Activated CD8-positive, alpha-beta memory T cell treated with anti-CD3 and anti-CD28 coated beads, Interleukin-2, amount 10 ng/mL, durations not matched to agents 7 days and 5 days (primary cell): Measurements from ENCODE around the gene PLEKHM2. TPM values are rescaled to one million over a fixed set of nuclear protein-coding genes. Genes with fewer than 3 reads are reported as not detected.
"Not testable (repeated sequence)": the region's sequence is repeated elsewhere in the genome, so short reads cannot be mapped to it uniquely, and the experiment has no call there.

Experiments used
- ATAC-seq: fragments of 150-1000 bp; cut with Tn5 transposase; one replicate; pipeline ENCODE4 v1.10.0; 2021; ENCODE audit warnings: moderate library complexity
- CTCF ChIA-PET: fragments of 350-600 bp; sonication (Branson Sonifier 250); formaldehyde crosslinking; loops from one replicate; lab custom pipeline; 2021; ENCODE audit warnings: antibody characterized with exemption; lab: Charles Lee
- DNase-seq: peaks from one replicate; pipeline ENCODE4 v3.0.0-alpha.2; 2020
- H3K27ac Mint-ChIP-seq: one replicate; pipeline ENCODE4 v1.8.0; 2021; ENCODE audit warnings: mild to moderate bottlenecking, mixed read lengths
- H3K27me3 Mint-ChIP-seq: one replicate; pipeline ENCODE4 v1.8.0; 2021; ENCODE audit warnings: mixed read lengths
- H3K36me3 Mint-ChIP-seq: one replicate; pipeline ENCODE4 v1.8.0; 2021; ENCODE audit warnings: mild to moderate bottlenecking, mixed read lengths
- H3K4me1 Mint-ChIP-seq: one replicate; pipeline ENCODE4 v1.8.0; 2021; ENCODE audit warnings: mixed read lengths
- H3K4me3 Mint-ChIP-seq: one replicate; pipeline ENCODE4 v1.8.0; 2021; ENCODE audit warnings: mild to moderate bottlenecking, moderate library complexity, mixed read lengths
- H3K9me3 Mint-ChIP-seq: one replicate; pipeline ENCODE4 v1.8.0; 2022; ENCODE audit warnings: low read depth, mixed read lengths
- total RNA-seq, 2 experiments: library from RNA; stranded (reverse); gene quantifications; one replicate each; pipeline ENCODE4 v1.2.3, GENCODE V29; 2021

PLEKHM2 gene, protein sequence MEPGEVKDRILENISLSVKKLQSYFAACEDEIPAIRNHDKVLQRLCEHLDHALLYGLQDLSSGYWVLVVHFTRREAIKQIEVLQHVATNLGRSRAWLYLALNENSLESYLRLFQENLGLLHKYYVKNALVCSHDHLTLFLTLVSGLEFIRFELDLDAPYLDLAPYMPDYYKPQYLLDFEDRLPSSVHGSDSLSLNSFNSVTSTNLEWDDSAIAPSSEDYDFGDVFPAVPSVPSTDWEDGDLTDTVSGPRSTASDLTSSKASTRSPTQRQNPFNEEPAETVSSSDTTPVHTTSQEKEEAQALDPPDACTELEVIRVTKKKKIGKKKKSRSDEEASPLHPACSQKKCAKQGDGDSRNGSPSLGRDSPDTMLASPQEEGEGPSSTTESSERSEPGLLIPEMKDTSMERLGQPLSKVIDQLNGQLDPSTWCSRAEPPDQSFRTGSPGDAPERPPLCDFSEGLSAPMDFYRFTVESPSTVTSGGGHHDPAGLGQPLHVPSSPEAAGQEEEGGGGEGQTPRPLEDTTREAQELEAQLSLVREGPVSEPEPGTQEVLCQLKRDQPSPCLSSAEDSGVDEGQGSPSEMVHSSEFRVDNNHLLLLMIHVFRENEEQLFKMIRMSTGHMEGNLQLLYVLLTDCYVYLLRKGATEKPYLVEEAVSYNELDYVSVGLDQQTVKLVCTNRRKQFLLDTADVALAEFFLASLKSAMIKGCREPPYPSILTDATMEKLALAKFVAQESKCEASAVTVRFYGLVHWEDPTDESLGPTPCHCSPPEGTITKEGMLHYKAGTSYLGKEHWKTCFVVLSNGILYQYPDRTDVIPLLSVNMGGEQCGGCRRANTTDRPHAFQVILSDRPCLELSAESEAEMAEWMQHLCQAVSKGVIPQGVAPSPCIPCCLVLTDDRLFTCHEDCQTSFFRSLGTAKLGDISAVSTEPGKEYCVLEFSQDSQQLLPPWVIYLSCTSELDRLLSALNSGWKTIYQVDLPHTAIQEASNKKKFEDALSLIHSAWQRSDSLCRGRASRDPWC
- 10 to 100 TPM; 55.7 to 63.2 TPM for total RNA-seq

- CTCF ChIA-PET, result no interaction called here
- no peak for DNase-seq
- peak within 1 kb of the TSS; percentile 79 for H3K4me3 Mint-ChIP-seq
- ATAC-seq, result peak; percentile 90
- peak within 1 kb of the TSS; percentile 83 for H3K27ac Mint-ChIP-seq
- H3K27me3 Mint-ChIP-seq, result no peaks in the 10 kb centered on the region
- H3K9me3 Mint-ChIP-seq, result no peaks in the 10 kb centered on the region
- H3K36me3 Mint-ChIP-seq, result peaks cover 6% of the 10 kb centered on the region
- H3K4me1 Mint-ChIP-seq, result peaks cover 37% of the 10 kb centered on the region
Observed at GRCh38 chr1:15684042-15684461, at the start of gene PLEKHM2. Gene PLEKHM2, plus strand, starts transcription at chr1:15684320. Its CDS starts 239 bp downstream, at chr1:15684559.

GRCh38 chr1:15636436-15636835 is 47.7 kb upstream of the PLEKHM2 start:
- no peaks in the 10 kb centered on the region for H3K9me3 Mint-ChIP-seq
- CTCF ChIA-PET, result interaction anchor here (1.0 to 1.3 kb wide), 2 partner anchors 15 to 35 kb away, joined by 3 to 4 read pairs; no protein-coding TSS in a partner anchor
- ATAC-seq, result no peak
- peaks cover 8% of the 10 kb centered on the region for H3K4me1 Mint-ChIP-seq
- DNase-seq, result no peak
- no peak overlapping the region for H3K27ac Mint-ChIP-seq
- no peak overlapping the region for H3K4me3 Mint-ChIP-seq
- no peaks in the 10 kb centered on the region for H3K27me3 Mint-ChIP-seq
- peaks cover 36% of the 10 kb centered on the region for H3K36me3 Mint-ChIP-seq

GRCh38 chr1:15637826-15638225 is 46.3 kb upstream of the PLEKHM2 start:
- no peak overlapping the region for H3K4me3 Mint-ChIP-seq
- DNase-seq, result no peak
- H3K27ac Mint-ChIP-seq, result no peak overlapping the region
- CTCF ChIA-PET, result no interaction called here
- H3K27me3 Mint-ChIP-seq, result no peaks in the 10 kb centered on the region
- ATAC-seq, result no peak
- no peaks in the 10 kb centered on the region for H3K9me3 Mint-ChIP-seq
- peaks cover 31% of the 10 kb centered on the region for H3K36me3 Mint-ChIP-seq
- H3K4me1 Mint-ChIP-seq, result peaks cover 8% of the 10 kb centered on the region

DNA sequence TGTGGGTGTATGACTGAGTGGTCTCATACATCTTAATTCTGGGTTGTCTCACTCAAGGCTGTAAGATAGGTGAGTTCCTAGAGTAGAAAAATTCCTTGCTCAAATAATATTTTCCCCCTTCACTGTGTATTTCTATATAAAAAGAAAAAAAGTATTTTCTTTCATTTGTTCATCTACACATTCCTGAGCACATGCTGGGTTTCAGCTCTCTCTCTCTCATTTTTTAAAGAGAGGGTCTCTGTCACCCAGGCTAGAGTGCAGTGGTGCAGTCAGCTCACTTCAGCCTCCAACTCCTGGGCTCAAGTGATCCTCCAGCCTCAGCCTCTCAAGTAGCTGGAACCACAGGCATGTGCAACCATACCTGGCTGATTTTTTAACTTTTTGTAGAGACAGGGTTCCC is 44.9 kb upstream of the PLEKHM2 start:
- Mint-ChIP-seq H3K36me3 (peaks cover 35% of the 10 kb centered on the region), H3K27ac (no peak overlapping the region)
- ATAC-seq, result no peak

DNA sequence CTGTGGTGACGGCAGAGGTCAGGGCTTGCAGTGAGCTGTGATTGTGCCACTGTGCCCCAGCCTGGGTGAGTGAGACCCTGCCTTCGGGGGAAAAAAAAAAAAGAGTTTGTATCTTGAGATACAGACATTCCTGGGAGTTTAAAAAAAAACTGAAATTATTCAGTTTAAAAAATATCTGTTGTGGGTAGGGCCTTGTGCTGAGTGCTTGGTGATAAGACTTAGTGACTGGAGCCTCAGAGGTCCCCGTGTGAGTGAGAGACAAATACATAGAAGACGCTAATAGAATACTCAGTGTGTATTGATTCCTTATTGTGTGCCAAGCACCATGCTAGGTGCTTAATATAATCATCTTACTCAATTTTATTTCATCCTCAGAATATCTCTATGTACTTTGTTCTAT is 44.2 kb upstream of the PLEKHM2 start:
- no peaks in the 10 kb centered on the region for H3K27me3 Mint-ChIP-seq
- CTCF ChIA-PET, result interaction anchor here (0.9 kb wide), 1 partner anchor 16 kb away, joined by 3 read pairs; no protein-coding TSS in a partner anchor
- DNase-seq, result no peak
- H3K4me3 Mint-ChIP-seq, result no peak overlapping the region
- H3K27ac Mint-ChIP-seq, result no peak overlapping the region
- peaks cover 8% of the 10 kb centered on the region for H3K4me1 Mint-ChIP-seq
- ATAC-seq, result no peak
- no peaks in the 10 kb centered on the region for H3K9me3 Mint-ChIP-seq
- peaks cover 34% of the 10 kb centered on the region for H3K36me3 Mint-ChIP-seq

More for the DNA sequence above, 44.9 kb upstream of the PLEKHM2 start:
- CTCF ChIA-PET, result interaction anchor here (0.9 kb wide), 1 partner anchor 85 kb away, joined by 3 read pairs; no protein-coding TSS in a partner anchor
- DNase-seq, result no peak
- Mint-ChIP-seq H3K9me3 (no peaks in the 10 kb centered on the region), H3K4me1 (peaks cover 8% of the 10 kb centered on the region), H3K27me3 (no peaks in the 10 kb centered on the region), H3K4me3 (no peak overlapping the region)

DNA sequence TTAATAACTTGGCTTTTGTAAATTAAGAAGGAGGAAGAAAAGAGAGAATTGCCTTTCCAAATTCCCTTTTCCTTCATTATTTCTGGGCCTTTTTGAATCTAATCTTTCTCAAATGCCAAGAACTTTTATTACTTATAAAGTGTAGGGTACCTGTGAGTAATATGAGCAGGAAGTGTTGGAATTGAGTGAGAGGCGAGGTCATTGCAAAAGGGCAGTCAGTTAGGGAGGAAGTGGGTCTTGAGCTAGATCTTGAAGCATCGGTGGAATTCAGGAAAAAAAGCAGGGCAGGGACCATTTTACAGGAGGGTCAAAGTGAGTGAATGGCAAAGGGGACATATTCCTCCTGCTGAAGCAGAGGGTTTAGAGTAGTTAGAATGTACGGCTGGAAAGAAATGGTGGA is 43.5 kb upstream of the PLEKHM2 start:
- H3K4me1 Mint-ChIP-seq, result peaks cover 8% of the 10 kb centered on the region
- CTCF ChIA-PET, result interaction anchor here (0.9 kb wide), 1 partner anchor 15 kb away, joined by 3 read pairs; no protein-coding TSS in a partner anchor
- H3K36me3 Mint-ChIP-seq, result peaks cover 38% of the 10 kb centered on the region
- H3K27ac Mint-ChIP-seq, result peak overlapping the region; percentile 42
- no peak for ATAC-seq
- DNase-seq, result no peak
- no peak overlapping the region for H3K4me3 Mint-ChIP-seq
- no peaks in the 10 kb centered on the region for H3K9me3 Mint-ChIP-seq
- no peaks in the 10 kb centered on the region for H3K27me3 Mint-ChIP-seq

DNA sequence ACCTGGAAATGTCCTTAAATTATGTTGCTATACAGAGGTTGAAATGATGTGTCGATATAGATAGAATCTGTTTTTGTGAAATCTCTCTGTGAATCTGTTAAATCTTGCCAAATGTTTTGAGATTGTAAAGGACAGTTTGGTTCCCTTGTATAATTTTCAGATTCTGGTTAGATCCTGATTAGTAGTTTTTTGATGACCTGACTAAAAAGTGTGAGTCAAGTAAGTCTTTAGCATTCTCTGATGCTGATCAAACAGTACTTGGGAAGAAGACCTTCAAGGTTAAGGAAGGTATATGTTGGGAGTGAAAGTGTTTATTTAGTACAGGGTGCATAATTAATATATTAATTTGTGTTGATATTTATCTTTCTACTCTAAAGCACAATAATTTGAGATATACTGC is 34.2 kb upstream of the PLEKHM2 start:
- no peak for DNase-seq
- H3K27me3 Mint-ChIP-seq, result no peaks in the 10 kb centered on the region
- no peaks in the 10 kb centered on the region for H3K9me3 Mint-ChIP-seq
- peaks cover 31% of the 10 kb centered on the region for H3K36me3 Mint-ChIP-seq
- H3K4me1 Mint-ChIP-seq, result no peaks in the 10 kb centered on the region
- no peak overlapping the region for H3K4me3 Mint-ChIP-seq
- no peak for ATAC-seq
- CTCF ChIA-PET, result no interaction called here
- H3K27ac Mint-ChIP-seq, result no peak overlapping the region

DNA sequence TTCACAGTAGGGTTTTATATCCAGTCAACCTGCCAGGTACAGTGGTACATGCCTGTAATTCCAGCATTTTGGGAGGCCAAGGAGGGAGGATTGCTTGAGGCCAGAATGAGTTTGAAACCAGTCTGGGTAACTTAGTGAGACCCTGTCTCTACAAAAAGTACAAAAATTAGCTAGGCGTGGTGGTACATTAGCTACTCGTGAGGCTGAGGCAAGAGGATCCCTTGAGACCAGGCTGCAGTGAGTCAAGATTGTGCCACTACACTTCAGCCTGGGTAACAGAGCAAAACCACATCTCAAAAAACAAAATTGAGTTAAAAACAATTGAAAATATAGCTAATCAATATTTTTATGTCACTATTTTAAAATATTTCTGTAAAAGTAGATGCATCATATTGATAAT is 33.7 kb upstream of the PLEKHM2 start:
- ATAC-seq (no peak), DNase-seq (no peak)
- Mint-ChIP-seq H3K27me3 (no peaks in the 10 kb centered on the region), H3K4me1 (no peaks in the 10 kb centered on the region), H3K9me3 (no peaks in the 10 kb centered on the region), H3K4me3 (no peak overlapping the region), H3K27ac (no peak overlapping the region), H3K36me3 (peaks cover 26% of the 10 kb centered on the region)
- CTCF ChIA-PET, result interaction anchor here (0.6 kb wide), 1 partner anchor 155 kb away, joined by 3 read pairs; no protein-coding TSS in a partner anchor

- H3K36me3 Mint-ChIP-seq, result peaks cover 24% of the 10 kb centered on the region
- DNase-seq, H3K4me1 Mint-ChIP-seq, H3K4me3 Mint-ChIP-seq, H3K27me3 Mint-ChIP-seq, H3K9me3 Mint-ChIP-seq, ATAC-seq, CTCF ChIA-PET, H3K27ac Mint-ChIP-seq: not testable (repeated sequence)
Observed at GRCh38 chr1:15652130-15652529, 32.0 kb upstream of the PLEKHM2 start.

- Mint-ChIP-seq H3K9me3 (no peaks in the 10 kb centered on the region), H3K4me3 (no peak overlapping the region), H3K27ac (no peak overlapping the region), H3K4me1 (no peaks in the 10 kb centered on the region), H3K27me3 (no peaks in the 10 kb centered on the region), H3K36me3 (peaks cover 24% of the 10 kb centered on the region)
- no peak for ATAC-seq
- CTCF ChIA-PET, result interaction anchor here (0.9 to 1.3 kb wide), 2 partner anchors 16 to 87 kb away, joined by 3 read pairs; no protein-coding TSS in a partner anchor
- DNase-seq, result no peak
Observed at GRCh38 chr1:15654091-15654690, 29.9 kb upstream of the PLEKHM2 start.

DNA sequence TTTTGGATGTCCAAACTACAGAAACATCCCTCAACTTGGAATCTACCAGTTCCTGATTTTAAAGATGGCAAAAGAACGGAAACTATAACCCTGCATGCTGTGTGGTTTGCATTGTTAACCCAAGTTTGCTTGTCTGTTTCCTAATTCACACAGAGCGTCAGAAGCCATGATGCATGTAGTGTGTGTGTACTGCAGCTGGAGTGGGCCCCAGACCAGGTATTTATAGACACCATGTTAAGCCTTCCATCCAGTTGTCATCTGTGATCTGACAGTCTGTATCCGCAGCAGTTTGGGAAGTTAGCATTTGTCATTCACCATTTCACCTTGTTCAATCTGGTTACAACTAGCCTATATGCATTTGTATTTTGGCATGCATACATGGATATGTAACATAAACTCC is 27.7 kb upstream of the PLEKHM2 start:
- Mint-ChIP-seq H3K4me3 (no peak overlapping the region), H3K27ac (no peak overlapping the region), H3K36me3 (peaks cover 33% of the 10 kb centered on the region), H3K4me1 (no peaks in the 10 kb centered on the region), H3K27me3 (no peaks in the 10 kb centered on the region), H3K9me3 (no peaks in the 10 kb centered on the region)
- DNase-seq, result no peak
- ATAC-seq, result no peak
- CTCF ChIA-PET, result interaction anchor here (0.8 to 0.9 kb wide), 2 partner anchors 10 to 16 kb away, joined by 3 read pairs; no protein-coding TSS in a partner anchor

DNA sequence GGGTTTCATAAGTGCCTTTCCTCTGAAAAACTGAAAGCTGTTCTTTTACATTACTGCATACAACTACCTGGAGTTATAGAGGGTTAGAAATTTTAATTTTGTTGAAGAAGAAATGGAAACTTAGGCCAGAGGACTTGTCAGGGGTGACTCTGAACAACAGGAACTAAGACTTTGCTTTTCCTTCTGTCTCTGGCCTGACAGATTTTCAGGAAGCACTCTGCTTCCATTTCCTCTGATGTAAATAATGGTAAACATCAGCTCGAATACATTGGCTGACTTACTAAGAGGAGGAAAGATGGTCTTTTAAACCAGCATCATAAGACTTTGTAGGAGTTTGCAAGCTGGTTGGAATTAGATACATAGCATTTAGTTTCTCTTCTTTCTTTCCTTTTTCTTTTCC is 27.1 kb upstream of the PLEKHM2 start:
- H3K4me3 Mint-ChIP-seq, result no peak overlapping the region
- DNase-seq (no peak), ATAC-seq (no peak)
- H3K36me3 Mint-ChIP-seq, result peaks cover 32% of the 10 kb centered on the region
- no peaks in the 10 kb centered on the region for H3K27me3 Mint-ChIP-seq
- no peaks in the 10 kb centered on the region for H3K9me3 Mint-ChIP-seq
- no peak overlapping the region for H3K27ac Mint-ChIP-seq
- no peaks in the 10 kb centered on the region for H3K4me1 Mint-ChIP-seq
- CTCF ChIA-PET, result interaction anchor here (0.9 kb wide), 1 partner anchor 10 kb away, joined by 3 read pairs; no protein-coding TSS in a partner anchor
